NT2/D1 (cell line): ENCODE measurements around the gene MYDGF.

ENCODE experiments used
- YY1 ChIP-seq: IDR thresholded peaks from 2 replicates; pipeline ENCODE4 v1.6.1; 2011; ENCODE audit not compliant: insufficient read length, insufficient read depth
- ZNF274 ChIP-seq: IDR thresholded peaks from 2 replicates; pipeline ENCODE4 v1.6.1; 2011; ENCODE audit warnings: mild to moderate bottlenecking, low read depth, low read length

DNA sequence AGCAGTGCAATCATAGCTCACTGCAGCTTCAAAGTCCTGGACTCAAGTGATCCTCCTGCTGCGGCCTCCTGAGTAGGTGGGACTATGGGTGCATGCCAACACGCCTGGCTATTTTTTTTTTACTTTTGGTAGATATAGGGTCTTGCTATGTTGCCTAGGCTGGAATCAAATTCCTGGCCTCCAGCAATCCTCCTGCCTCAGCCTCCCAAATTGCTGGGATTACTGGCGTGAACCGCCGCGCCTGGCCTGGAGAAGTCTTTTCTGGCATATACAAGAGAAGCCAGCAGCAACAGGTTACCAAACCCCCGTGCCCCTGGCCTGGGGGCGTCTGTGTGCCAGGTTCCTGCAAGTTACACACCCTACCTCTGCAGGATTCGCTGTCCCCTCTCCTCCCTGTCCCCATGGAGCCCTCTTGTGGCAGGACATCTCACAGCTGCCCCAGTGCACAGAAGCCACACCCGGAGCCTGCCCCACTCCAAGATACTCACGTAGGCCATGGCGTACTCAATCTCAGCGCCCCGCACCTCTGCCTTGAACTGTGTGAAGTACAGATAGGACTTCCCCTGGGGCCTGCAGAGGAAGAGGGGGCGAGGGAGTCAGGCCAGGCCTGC, 9.9 kb downstream of the MYDGF start:
- TF ChIP-seq YY1 (no peak), ZNF274 (no peak)
